ENCODE results near the gene FAM120B.

FAM120B gene

DNA sequence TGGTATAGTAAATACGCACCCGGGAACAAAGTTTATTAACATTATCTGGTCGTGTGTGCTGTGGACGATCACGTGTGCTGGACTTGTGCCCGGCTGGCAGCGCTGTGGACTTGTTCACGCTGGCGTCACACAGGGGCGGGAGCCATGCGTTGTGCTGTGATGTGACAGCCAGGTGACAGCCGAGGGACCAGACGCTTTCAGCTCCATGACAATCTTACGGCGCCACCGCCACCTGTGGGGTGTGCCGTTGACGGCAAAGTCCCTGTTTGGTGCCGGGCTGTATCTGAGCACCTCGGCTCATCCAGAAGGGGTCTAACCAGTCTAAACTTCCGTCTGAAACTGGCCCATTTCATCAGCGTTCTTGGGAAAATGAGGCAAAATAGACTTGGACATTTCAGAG is 40.9 kb upstream of the FAM120B start:
- H3K36me3 ChIP-seq (ENCODE audit: control insufficient read depth in 2 of 2, insufficient read depth in 2 of 2, low read length in 2 of 2) = no peaks in the 10 kb centered on the region
- peaks cover 0 to 4% of the 10 kb centered on the region in 2 donors for H3K27me3 ChIP-seq (ENCODE audit: control insufficient read depth in 1 of 2, insufficient read depth in 2 of 2, low read length in 2 of 2)
- no peak overlapping the region for H3K9ac ChIP-seq (ENCODE audit: low read length in 2 of 2)
- H3K4me3 ChIP-seq (ENCODE audit: low read length in 2 of 2) = no peak overlapping the region
- no peaks in the 10 kb centered on the region for H3K9me3 ChIP-seq (ENCODE audit: control insufficient read depth in 2 of 2, low read length in 2 of 2)
- H3K4me1 ChIP-seq (ENCODE audit: control insufficient read depth, insufficient read depth, low read length) = no peaks in the 10 kb centered on the region
- no peak overlapping the region for H3K27ac ChIP-seq (ENCODE audit: low read length)

DNA sequence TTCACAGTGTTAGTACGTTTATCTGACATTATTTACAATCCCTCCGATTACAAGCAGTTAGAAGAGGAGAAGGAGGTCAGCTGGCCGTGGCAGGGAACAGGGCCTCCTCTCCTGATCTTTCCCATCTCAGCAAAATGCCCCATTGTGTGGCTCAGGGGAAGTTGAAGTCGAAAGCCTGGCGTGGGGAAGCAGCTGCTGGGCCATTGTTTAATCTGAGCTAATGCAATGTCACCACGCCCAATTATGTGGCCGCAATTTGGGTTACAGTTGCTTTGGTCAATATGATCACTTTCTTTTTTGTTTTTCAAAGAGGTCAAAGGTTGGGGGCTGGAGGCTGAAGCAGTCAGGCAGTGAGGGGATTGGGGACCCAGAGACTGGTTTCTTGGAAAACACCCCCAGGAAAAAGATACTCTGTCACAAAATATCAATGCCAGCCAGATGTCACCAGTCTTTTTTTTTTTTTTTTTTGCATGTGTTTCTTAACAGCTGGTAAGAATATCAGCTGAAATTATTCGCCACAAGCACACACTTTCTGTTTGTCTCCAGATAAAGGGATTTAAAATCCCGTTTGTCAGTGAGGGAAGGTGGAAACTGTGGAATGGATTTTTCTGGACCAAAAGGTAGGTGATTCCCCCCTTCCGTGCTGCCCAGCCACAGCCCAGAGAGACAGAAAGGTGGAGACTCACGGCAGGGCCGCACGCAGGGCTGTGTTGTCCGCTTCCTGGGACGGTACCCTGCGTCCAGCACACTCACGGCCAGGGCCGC is 40.3 kb upstream of the FAM120B start:
- no peak overlapping the region for H3K4me3 ChIP-seq (ENCODE audit: low read length in 2 of 2)
- H3K4me1 ChIP-seq (ENCODE audit: control insufficient read depth, insufficient read depth, low read length) = no peaks in the 10 kb centered on the region
- H3K27ac ChIP-seq (ENCODE audit: low read length) = no peak overlapping the region
- H3K9me3 ChIP-seq (ENCODE audit: control insufficient read depth in 2 of 2, low read length in 2 of 2) = no peaks in the 10 kb centered on the region
- H3K36me3 ChIP-seq (ENCODE audit: control insufficient read depth in 2 of 2, insufficient read depth in 2 of 2, low read length in 2 of 2) = no peaks in the 10 kb centered on the region
- peaks cover 0 to 4% of the 10 kb centered on the region in 2 donors for H3K27me3 ChIP-seq (ENCODE audit: control insufficient read depth in 1 of 2, insufficient read depth in 2 of 2, low read length in 2 of 2)
- no peak overlapping the region for H3K9ac ChIP-seq (ENCODE audit: low read length in 2 of 2)

- Histone ChIP-seq H3K9me3 (ENCODE audit: control insufficient read depth in 2 of 2, low read length in 2 of 2) (no peaks in the 10 kb centered on the region), H3K4me1 (ENCODE audit: control insufficient read depth, insufficient read depth, low read length) (no peaks in the 10 kb centered on the region), H3K27me3 (ENCODE audit: control insufficient read depth in 1 of 2, insufficient read depth in 2 of 2, low read length in 2 of 2) (peaks cover 0 to 4% of the 10 kb centered on the region in 2 donors), H3K9ac (ENCODE audit: low read length in 2 of 2) (no peak overlapping the region), H3K27ac (ENCODE audit: low read length) (no peak overlapping the region), H3K4me3 (ENCODE audit: low read length in 2 of 2) (no peak overlapping the region), H3K36me3 (ENCODE audit: control insufficient read depth in 2 of 2, insufficient read depth in 2 of 2, low read length in 2 of 2) (no peaks in the 10 kb centered on the region)
These were observed 38.9 kb upstream of the FAM120B start for GRCh38 chr6:170267688-170268087.

GRCh38 chr6:170268216-170269129 is 38.1 kb upstream of the FAM120B start:
- Histone ChIP-seq H3K36me3 (ENCODE audit: control insufficient read depth in 2 of 2, insufficient read depth in 2 of 2, low read length in 2 of 2) (no peaks in the 10 kb centered on the region), H3K27ac (ENCODE audit: low read length) (no peak overlapping the region), H3K9ac (ENCODE audit: low read length in 2 of 2) (no peak overlapping the region), H3K9me3 (ENCODE audit: control insufficient read depth in 2 of 2, low read length in 2 of 2) (no peaks in the 10 kb centered on the region), H3K4me1 (ENCODE audit: control insufficient read depth, insufficient read depth, low read length) (no peaks in the 10 kb centered on the region), H3K4me3 (ENCODE audit: low read length in 2 of 2) (no peak overlapping the region), H3K27me3 (ENCODE audit: control insufficient read depth in 1 of 2, insufficient read depth in 2 of 2, low read length in 2 of 2) (peaks cover 0 to 2% of the 10 kb centered on the region in 2 donors)

DNA sequence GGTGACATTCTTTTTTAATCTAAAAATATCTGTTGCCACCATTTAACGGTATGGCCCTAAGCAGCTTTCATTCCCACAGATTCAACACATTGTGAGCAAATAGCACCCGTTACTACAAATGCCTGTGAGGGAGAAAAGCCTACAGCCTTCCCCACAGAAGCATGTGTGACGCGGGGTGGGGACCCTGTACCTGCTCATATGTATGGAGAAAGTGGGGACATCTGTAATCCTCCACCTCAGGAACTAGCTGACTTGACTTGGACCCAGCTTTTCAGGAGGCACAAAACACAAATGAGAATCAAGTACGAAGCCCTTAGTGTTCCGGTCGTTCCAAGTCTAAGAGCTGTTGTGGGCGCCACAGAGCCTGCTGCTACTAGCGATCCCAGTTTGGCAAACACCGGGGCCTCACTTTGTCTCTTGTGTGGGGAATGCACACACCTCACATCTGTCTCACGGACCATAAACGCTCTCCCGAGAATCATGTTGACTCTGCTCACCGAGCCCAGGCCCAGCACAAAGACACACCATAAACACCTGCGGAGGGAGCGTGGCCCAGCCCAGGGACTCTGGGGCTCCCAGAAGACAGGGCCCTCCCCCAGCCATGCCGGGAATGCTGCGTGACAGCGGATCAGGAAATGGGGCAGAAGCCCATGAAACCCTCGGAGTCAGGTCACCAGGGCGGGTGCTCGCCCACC is 37.3 kb upstream of the FAM120B start:
- Histone ChIP-seq H3K9me3 (ENCODE audit: control insufficient read depth in 2 of 2, low read length in 2 of 2) (no peaks in the 10 kb centered on the region), H3K27me3 (ENCODE audit: control insufficient read depth in 1 of 2, insufficient read depth in 2 of 2, low read length in 2 of 2) (peaks cover 0 to 2% of the 10 kb centered on the region in 2 donors), H3K36me3 (ENCODE audit: control insufficient read depth in 2 of 2, insufficient read depth in 2 of 2, low read length in 2 of 2) (no peaks in the 10 kb centered on the region), H3K9ac (ENCODE audit: low read length in 2 of 2) (no peak overlapping the region), H3K27ac (ENCODE audit: low read length) (no peak overlapping the region), H3K4me1 (ENCODE audit: control insufficient read depth, insufficient read depth, low read length) (no peaks in the 10 kb centered on the region), H3K4me3 (ENCODE audit: low read length in 2 of 2) (no peak overlapping the region)

DNA sequence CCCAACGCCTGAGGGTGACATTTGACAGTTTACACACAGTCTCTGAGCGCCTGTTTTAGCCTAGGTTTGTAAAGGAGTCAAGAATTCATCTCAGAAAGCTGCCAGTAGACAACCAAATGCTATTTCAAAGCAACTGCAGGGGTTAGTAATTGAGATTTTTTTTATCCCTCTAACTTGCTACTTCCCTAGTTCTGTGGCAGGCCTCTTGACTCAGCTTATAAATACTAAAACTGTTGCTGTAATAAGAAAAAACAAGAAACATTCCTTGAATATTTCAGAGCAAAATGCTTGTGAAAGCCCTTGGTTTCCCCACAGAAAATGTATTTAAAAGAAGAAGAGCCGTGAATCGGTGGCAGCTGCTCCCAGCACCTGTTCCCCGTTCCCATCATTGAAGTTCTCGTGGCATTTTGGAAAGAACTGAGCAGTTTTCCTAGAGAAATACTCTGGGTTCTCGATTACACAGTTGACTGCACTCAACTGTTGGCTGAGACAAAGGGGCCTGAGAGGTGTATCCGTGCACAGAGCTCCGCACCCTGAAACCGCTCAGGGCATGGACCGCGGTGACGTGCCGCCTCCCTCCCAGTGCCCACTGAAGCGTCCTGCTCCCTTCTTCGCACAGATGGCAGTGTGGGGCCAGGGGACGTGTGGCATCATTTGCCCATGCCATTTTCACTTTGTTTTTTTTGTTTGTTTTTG is 36.6 kb upstream of the FAM120B start:
- H3K36me3 ChIP-seq (ENCODE audit: control insufficient read depth in 2 of 2, insufficient read depth in 2 of 2, low read length in 2 of 2) = no peaks in the 10 kb centered on the region
- H3K27ac ChIP-seq (ENCODE audit: low read length) = no peak overlapping the region
- H3K27me3 ChIP-seq (ENCODE audit: control insufficient read depth in 1 of 2, insufficient read depth in 2 of 2, low read length in 2 of 2) = peaks cover 2 to 3% of the 10 kb centered on the region in 2 donors
- H3K9me3 ChIP-seq (ENCODE audit: control insufficient read depth in 2 of 2, low read length in 2 of 2) = no peaks in the 10 kb centered on the region
- no peaks in the 10 kb centered on the region for H3K4me1 ChIP-seq (ENCODE audit: control insufficient read depth, insufficient read depth, low read length)
- H3K4me3 ChIP-seq (ENCODE audit: low read length in 2 of 2) = no peak overlapping the region
- H3K9ac ChIP-seq (ENCODE audit: low read length in 2 of 2) = no peak overlapping the region

- Histone ChIP-seq H3K4me1 (ENCODE audit: control insufficient read depth, insufficient read depth, low read length) (no peaks in the 10 kb centered on the region), H3K27ac (ENCODE audit: low read length) (no peak overlapping the region), H3K36me3 (ENCODE audit: control insufficient read depth in 2 of 2, insufficient read depth in 2 of 2, low read length in 2 of 2) (no peaks in the 10 kb centered on the region), H3K9me3 (ENCODE audit: control insufficient read depth in 2 of 2, low read length in 2 of 2) (no peaks in the 10 kb centered on the region), H3K27me3 (ENCODE audit: control insufficient read depth in 1 of 2, insufficient read depth in 2 of 2, low read length in 2 of 2) (peaks cover 2 to 3% of the 10 kb centered on the region in 2 donors), H3K9ac (ENCODE audit: low read length in 2 of 2) (no peak overlapping the region), H3K4me3 (ENCODE audit: low read length in 2 of 2) (no peak overlapping the region)
These were observed 35.5 kb upstream of the FAM120B start for GRCh38 chr6:170270984-170271593.

DNA sequence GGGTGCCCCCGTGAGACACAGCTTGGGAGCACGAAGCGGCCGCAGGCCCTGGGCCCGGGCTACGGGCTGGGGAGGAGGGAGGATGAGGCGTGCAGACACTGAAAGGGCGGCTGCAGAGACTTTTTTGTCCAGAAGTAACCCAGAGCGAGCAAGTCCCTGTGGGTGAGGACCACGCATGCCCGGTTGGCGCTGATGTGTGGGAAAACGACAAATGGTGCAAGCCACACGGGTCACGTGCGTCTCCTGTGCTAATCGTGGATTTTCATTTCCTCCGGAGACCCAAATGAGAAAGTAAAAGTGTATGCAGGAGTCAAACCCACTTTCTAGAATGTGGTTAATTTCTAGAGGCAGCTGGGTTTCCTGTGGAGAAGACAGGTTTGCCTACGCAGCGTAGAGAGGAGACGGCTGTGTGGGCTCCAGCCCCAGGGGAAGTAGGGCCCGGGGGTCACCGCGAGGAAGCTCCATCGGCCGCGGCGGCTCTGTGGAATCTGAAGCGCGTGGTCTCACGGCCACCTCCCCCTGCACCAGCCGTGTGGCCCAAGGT is 34.7 kb upstream of the FAM120B start:
- H3K36me3 ChIP-seq (ENCODE audit: control insufficient read depth in 2 of 2, insufficient read depth in 2 of 2, low read length in 2 of 2) = no peaks in the 10 kb centered on the region
- H3K27ac ChIP-seq (ENCODE audit: low read length) = no peak overlapping the region
- no peak overlapping the region for H3K9ac ChIP-seq (ENCODE audit: low read length in 2 of 2)
- H3K9me3 ChIP-seq (ENCODE audit: control insufficient read depth in 2 of 2, low read length in 2 of 2) = no peaks in the 10 kb centered on the region
- H3K27me3 ChIP-seq (ENCODE audit: control insufficient read depth in 1 of 2, insufficient read depth in 2 of 2, low read length in 2 of 2) = peaks cover 2 to 3% of the 10 kb centered on the region in 2 donors
- H3K4me1 ChIP-seq (ENCODE audit: control insufficient read depth, insufficient read depth, low read length) = peaks cover 5% of the 10 kb centered on the region
- H3K4me3 ChIP-seq (ENCODE audit: low read length in 2 of 2) = no peak overlapping the region

DNA sequence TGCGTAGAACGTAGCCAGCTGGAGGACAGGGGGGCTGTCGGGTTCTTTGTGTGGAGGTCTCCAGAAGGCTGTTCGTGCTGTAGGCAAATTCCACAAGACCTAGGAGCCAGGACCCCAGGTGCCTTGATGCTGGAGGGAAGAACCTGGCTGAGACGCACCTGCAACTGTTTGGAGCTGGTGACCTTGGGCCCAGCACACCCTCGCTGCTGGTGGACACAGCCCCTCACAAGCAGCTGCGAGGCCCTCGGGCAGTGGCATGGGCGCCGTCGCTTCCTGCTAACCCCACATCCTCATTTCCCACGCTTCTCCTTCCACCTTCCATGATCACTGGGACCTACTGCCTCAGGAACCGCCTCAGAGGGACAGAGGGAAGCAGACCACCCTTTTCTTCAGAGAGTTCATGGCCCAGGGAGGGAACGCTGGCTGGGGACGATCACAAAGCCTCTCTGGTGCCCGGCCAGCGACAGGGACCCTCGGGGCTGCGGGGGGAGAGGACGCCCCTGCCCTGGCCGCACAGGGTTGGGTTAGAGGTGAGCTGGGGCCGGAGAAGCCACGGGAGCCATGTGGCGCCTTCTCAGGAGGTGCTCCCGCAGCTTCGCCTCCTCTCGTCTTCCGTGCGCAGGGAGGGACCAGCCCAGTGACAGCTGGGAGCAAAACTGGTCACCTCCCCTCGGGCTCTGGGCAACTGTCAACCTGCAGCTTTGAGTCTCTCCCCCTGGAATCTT is 34.1 kb upstream of the FAM120B start:
- Histone ChIP-seq H3K9ac (ENCODE audit: low read length in 2 of 2) (no peak overlapping the region), H3K36me3 (ENCODE audit: control insufficient read depth in 2 of 2, insufficient read depth in 2 of 2, low read length in 2 of 2) (no peaks in the 10 kb centered on the region), H3K4me3 (ENCODE audit: low read length in 2 of 2) (no peak overlapping the region), H3K9me3 (ENCODE audit: control insufficient read depth in 2 of 2, low read length in 2 of 2) (no peaks in the 10 kb centered on the region), H3K27me3 (ENCODE audit: control insufficient read depth in 1 of 2, insufficient read depth in 2 of 2, low read length in 2 of 2) (peaks cover 2 to 3% of the 10 kb centered on the region in 2 donors), H3K27ac (ENCODE audit: low read length) (no peak overlapping the region), H3K4me1 (ENCODE audit: control insufficient read depth, insufficient read depth, low read length) (peaks cover 6% of the 10 kb centered on the region)

Measured in stomach smooth muscle (tissue), 2 donors.